GM19395 (cell line): ENCODE results near the gene CADPS2.

ENCODE experiments used
- ATAC-seq: cut with Tn5 transposase; IDR thresholded peaks from one replicate; pipeline ENCODE4 v1.9.1; 2021; ENCODE audit warnings: mild to moderate bottlenecking, moderate library complexity; ENCODE audit not compliant: unreplicated experiment

Gene CADPS2

GRCh38 chr7:122618585-122619189, 267.6 kb downstream of the CADPS2 start:
- ATAC-seq, result no peak

- ATAC-seq, result no peak
Measured at GRCh38 chr7:122616951-122617350, 269.3 kb downstream of the CADPS2 start.

- ATAC-seq, result no peak
Measured at GRCh38 chr7:122605929-122606328, 280.3 kb downstream of the CADPS2 start.

GRCh38 chr7:122604251-122604650, 282.0 kb downstream of the CADPS2 start:
- ATAC-seq, result no peak

- no peak for ATAC-seq
Measured at GRCh38 chr7:122602800-122603199, 283.5 kb downstream of the CADPS2 start.

GRCh38 chr7:122600630-122601029, 285.6 kb downstream of the CADPS2 start:
- ATAC-seq, result no peak

- ATAC-seq, result no peak
Measured at GRCh38 chr7:122600042-122600441, 286.2 kb downstream of the CADPS2 start.

GRCh38 chr7:122597277-122597676, 289.0 kb downstream of the CADPS2 start:
- no peak for ATAC-seq

GRCh38 chr7:122595885-122596284, 290.4 kb downstream of the CADPS2 start:
- ATAC-seq, result no peak

- ATAC-seq, result no peak
Measured at GRCh38 chr7:122588621-122589020, 297.6 kb downstream of the CADPS2 start.

GRCh38 chr7:122584676-122585251, 301.5 kb downstream of the CADPS2 start:
- no peak for ATAC-seq

GRCh38 chr7:122578350-122578749, 307.9 kb downstream of the CADPS2 start:
- ATAC-seq, result no peak

GRCh38 chr7:122577449-122578003, 308.7 kb downstream of the CADPS2 start:
- no peak for ATAC-seq

- ATAC-seq, result no peak
Measured at GRCh38 chr7:122572706-122573105, 313.6 kb downstream of the CADPS2 start.

GRCh38 chr7:122561326-122561725, 324.9 kb downstream of the CADPS2 start:
- ATAC-seq, result no peak

GRCh38 chr7:122556873-122557542, 329.3 kb downstream of the CADPS2 start:
- ATAC-seq, result no peak

GRCh38 chr7:122556219-122556618, 330.0 kb downstream of the CADPS2 start:
- no peak for ATAC-seq

- no peak for ATAC-seq
Measured at GRCh38 chr7:122553761-122554160, 332.5 kb downstream of the CADPS2 start.

GRCh38 chr7:122552769-122553168, 333.5 kb downstream of the CADPS2 start:
- no peak for ATAC-seq

- ATAC-seq, result no peak
Measured at GRCh38 chr7:122550545-122550944, 335.7 kb downstream of the CADPS2 start.

GRCh38 chr7:122549578-122549977, 336.7 kb downstream of the CADPS2 start:
- no peak for ATAC-seq

- ATAC-seq, result no peak
Measured at GRCh38 chr7:122546496-122546895, 339.8 kb downstream of the CADPS2 start.
